Stimulated activated effector memory CD8-positive, alpha-beta T cell treated with anti-CD3 and anti-CD28 coated beads, Interleukin-12 subunit alpha, Interleukin-12 subunit beta, amount 100 ng/mL, for 72 hours (primary cell): Measurements from ENCODE around the gene ARHGEF11.

Experiments
- ATAC-seq: fragments of 150-1000 bp; cut with Tn5 transposase; 2 replicates; pipeline ENCODE4 v1.10.0; 2021
- DNase-seq, 2 donors: peaks; one replicate each; pipeline ENCODE4 v3.0.0; 2021 to 2022; ENCODE audit warnings: low spot score in 2 of 2
- H3K27ac Mint-ChIP-seq: one replicate; pipeline ENCODE4 v1.8.0; 2022; ENCODE audit warnings: mild to moderate bottlenecking, mixed read lengths
- H3K36me3 Mint-ChIP-seq: one replicate; pipeline ENCODE4 v1.8.0; 2022; ENCODE audit warnings: mild to moderate bottlenecking, mixed read lengths
- H3K4me1 Mint-ChIP-seq: one replicate; pipeline ENCODE4 v1.8.0; 2022; ENCODE audit warnings: mixed read lengths
- H3K4me3 Mint-ChIP-seq: one replicate; pipeline ENCODE4 v1.8.0; 2022; ENCODE audit warnings: mild to moderate bottlenecking, mixed read lengths
- H3K9me3 Mint-ChIP-seq: one replicate; pipeline ENCODE4 v1.8.0; 2022; ENCODE audit warnings: mixed read lengths

ARHGEF11 gene

DNA sequence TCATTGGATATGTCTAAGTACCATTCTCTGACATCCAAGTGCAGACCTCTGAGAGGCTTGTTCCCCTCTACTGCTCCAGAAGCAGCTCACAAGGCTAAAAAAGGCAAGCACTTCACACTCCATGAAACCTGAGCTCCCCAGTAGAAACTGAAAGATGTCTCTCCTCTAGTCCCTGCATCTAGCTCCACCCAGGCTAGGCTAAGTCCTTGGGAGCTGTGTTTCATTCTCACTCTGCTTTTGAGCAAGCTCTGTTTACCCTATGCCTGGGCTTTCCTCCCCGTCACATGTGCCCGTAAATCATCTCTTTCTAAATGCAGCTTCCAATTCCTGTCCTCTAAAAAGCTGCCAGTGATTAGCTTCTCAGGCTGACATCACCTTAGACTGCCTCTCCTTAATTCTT, 86.1 kb downstream of the ARHGEF11 start:
- no peaks in the 10 kb centered on the region for H3K36me3 Mint-ChIP-seq
- ATAC-seq, result no peak
- DNase-seq, result no peak
- H3K4me3 Mint-ChIP-seq, result no peak overlapping the region
- peaks cover 23% of the 10 kb centered on the region for H3K4me1 Mint-ChIP-seq
- H3K27ac Mint-ChIP-seq, result no peak overlapping the region
- no peaks in the 10 kb centered on the region for H3K9me3 Mint-ChIP-seq

DNA sequence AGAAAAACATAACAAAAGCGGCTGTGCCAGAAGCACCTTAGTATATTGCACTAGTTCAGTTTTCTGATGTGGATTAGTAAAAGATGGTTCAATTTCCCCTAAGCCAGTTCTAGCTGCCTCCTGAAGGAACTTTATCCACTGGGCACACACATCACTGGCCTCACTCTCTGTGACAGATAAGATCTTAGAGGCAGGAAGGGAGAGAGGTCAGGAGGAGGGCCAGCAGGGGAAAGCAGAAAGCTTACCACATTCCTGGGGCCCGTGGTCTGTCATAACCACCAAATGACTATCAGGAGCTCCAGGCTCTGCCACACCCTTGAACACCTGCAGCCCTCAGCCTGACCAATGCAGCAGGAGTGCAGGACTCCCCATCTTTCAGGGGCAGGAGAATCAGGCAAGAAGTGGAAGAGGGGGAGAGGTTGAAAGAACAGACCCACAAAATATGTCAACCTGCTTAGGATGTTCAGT, 87.3 kb downstream of the ARHGEF11 start:
- H3K9me3 Mint-ChIP-seq, result no peaks in the 10 kb centered on the region
- peak overlapping the region; percentile 67 for H3K27ac Mint-ChIP-seq
- H3K36me3 Mint-ChIP-seq, result no peaks in the 10 kb centered on the region
- peaks cover 11% of the 10 kb centered on the region for H3K4me1 Mint-ChIP-seq
- DNase-seq, result no peak
- no peak overlapping the region for H3K4me3 Mint-ChIP-seq
- ATAC-seq, result no peak

- Mint-ChIP-seq H3K9me3 (no peaks in the 10 kb centered on the region), H3K4me3 (no peak overlapping the region), H3K36me3 (no peaks in the 10 kb centered on the region), H3K4me1 (peaks cover 6% of the 10 kb centered on the region), H3K27ac (no peak overlapping the region)
- no peak for ATAC-seq
- DNase-seq, result no peak
These were observed 87.9 kb downstream of the ARHGEF11 start for GRCh38 chr1:156957634-156958033.

- no peaks in the 10 kb centered on the region for H3K36me3 Mint-ChIP-seq
- H3K4me1 Mint-ChIP-seq, result no peaks in the 10 kb centered on the region
- ATAC-seq, result no peak
- DNase-seq, result no peak
- H3K9me3 Mint-ChIP-seq, result no peaks in the 10 kb centered on the region
- no peak overlapping the region for H3K27ac Mint-ChIP-seq
- H3K4me3 Mint-ChIP-seq, result no peak overlapping the region
These were observed 89.2 kb downstream of the ARHGEF11 start for GRCh38 chr1:156956333-156956732.

DNA sequence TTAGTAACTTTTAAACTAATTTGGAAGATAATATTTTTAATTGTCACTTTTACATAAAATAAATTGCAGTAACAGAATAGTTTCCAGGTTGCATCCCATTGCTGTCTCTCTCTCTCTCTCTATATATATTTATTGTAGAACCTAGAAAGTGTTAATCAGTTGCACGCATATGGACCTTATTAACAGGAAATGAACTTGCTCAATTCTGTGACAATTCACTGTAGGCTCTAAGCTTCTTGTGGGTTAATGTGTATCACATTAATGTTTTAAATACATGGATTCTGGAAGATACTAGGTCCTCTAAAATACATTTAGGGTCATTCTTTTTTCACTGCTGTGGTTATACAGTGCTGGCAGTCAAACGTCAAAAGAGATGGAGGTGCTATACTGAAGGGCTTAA, 92.0 kb downstream of the ARHGEF11 start:
- no peaks in the 10 kb centered on the region for H3K9me3 Mint-ChIP-seq
- H3K4me3 Mint-ChIP-seq, result no peak overlapping the region
- no peak overlapping the region for H3K27ac Mint-ChIP-seq
- no peak for DNase-seq
- no peak for ATAC-seq
- H3K4me1 Mint-ChIP-seq, result no peaks in the 10 kb centered on the region
- H3K36me3 Mint-ChIP-seq, result no peaks in the 10 kb centered on the region

DNA sequence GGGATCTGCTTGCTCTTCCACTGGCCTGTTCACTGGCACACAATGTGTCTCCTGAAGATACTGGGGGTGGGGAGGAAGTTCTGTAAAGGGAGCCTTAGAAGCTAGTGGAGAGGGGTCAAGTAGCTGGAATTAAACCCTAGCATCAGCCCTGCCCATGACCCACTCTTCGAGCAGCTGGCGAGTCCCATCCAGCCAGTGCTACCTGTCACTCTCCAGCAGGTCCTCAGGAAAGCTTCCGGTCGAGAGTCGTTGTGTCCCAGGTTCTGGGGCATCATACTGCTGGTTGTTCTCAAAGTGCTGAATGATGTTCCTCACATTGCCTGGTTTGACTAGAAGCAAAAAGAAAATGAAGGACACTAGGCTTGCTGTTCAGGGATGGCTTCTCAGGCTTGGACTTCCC, 94.2 kb downstream of the ARHGEF11 start:
- H3K4me3 Mint-ChIP-seq, result no peak overlapping the region
- H3K9me3 Mint-ChIP-seq, result no peaks in the 10 kb centered on the region
- H3K4me1 Mint-ChIP-seq, result no peaks in the 10 kb centered on the region
- ATAC-seq (no peak), DNase-seq (no peak)
- H3K36me3 Mint-ChIP-seq, result no peaks in the 10 kb centered on the region
- no peak overlapping the region for H3K27ac Mint-ChIP-seq

GRCh38 chr1:156949127-156949526, 96.4 kb downstream of the ARHGEF11 start:
- H3K9me3 Mint-ChIP-seq, result no peaks in the 10 kb centered on the region
- no peaks in the 10 kb centered on the region for H3K4me1 Mint-ChIP-seq
- DNase-seq (no peak), ATAC-seq (no peak)
- no peak overlapping the region for H3K4me3 Mint-ChIP-seq
- H3K27ac Mint-ChIP-seq, result no peak overlapping the region
- no peaks in the 10 kb centered on the region for H3K36me3 Mint-ChIP-seq

GRCh38 chr1:156948708-156949107, 96.8 kb downstream of the ARHGEF11 start:
- Mint-ChIP-seq H3K4me1 (no peaks in the 10 kb centered on the region), H3K9me3 (no peaks in the 10 kb centered on the region)

DNA sequence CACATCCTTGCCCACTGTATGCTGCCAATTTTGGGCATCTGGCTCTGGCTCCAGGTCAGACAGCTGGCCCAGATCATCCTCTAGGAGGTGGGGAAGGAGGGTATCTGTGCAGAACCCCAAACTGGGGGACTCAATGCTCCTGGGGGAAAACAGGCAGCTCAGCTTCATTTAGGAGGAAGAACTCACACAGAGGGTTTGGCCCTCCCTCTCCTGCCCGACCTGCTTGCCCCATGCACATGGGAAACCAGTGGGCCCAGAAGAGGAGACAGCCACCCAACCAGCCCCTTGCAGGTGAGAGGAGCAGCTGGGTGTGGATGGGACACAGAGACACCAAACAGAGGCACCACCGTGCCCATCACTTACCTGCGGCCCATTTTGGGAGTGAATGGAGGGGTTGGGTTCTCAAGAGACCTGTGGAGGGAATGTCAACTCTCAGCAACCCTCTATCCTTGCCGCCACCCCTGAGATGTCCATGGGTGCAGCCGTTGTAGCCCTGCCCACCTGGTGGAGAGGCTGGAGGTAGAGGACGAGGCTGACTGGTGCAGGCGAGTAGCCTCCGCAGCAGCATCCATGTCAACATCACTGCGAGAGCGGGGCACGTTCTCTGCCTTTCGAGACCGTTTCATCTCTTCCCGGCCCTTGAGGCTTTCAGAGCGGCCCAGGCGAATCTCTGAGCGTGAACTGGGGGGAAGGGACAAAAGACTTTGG, 97.6 kb downstream of the ARHGEF11 start:
- no peak overlapping the region for H3K4me3 Mint-ChIP-seq

More at GRCh38 chr1:156948708-156949107, 96.8 kb downstream of the ARHGEF11 start:
- no peak overlapping the region for H3K27ac Mint-ChIP-seq
- no peak for ATAC-seq
- no peaks in the 10 kb centered on the region for H3K36me3 Mint-ChIP-seq
- no peak for DNase-seq
- H3K4me3 Mint-ChIP-seq, result no peak overlapping the region

GRCh38 chr1:156947127-156947526, 98.4 kb downstream of the ARHGEF11 start:
- no peak overlapping the region for H3K27ac Mint-ChIP-seq
- ATAC-seq, result no peak
- no peaks in the 10 kb centered on the region for H3K4me1 Mint-ChIP-seq
- no peaks in the 10 kb centered on the region for H3K9me3 Mint-ChIP-seq
- H3K4me3 Mint-ChIP-seq, result no peak overlapping the region
- no peak for DNase-seq
- no peaks in the 10 kb centered on the region for H3K36me3 Mint-ChIP-seq

More for the DNA sequence above, 97.6 kb downstream of the ARHGEF11 start:
- DNase-seq (no peak), ATAC-seq (no peak)
- H3K27ac Mint-ChIP-seq, result no peak overlapping the region
- H3K4me1 Mint-ChIP-seq, result no peaks in the 10 kb centered on the region
- H3K36me3 Mint-ChIP-seq, result no peaks in the 10 kb centered on the region
- H3K9me3 Mint-ChIP-seq, result no peaks in the 10 kb centered on the region

DNA sequence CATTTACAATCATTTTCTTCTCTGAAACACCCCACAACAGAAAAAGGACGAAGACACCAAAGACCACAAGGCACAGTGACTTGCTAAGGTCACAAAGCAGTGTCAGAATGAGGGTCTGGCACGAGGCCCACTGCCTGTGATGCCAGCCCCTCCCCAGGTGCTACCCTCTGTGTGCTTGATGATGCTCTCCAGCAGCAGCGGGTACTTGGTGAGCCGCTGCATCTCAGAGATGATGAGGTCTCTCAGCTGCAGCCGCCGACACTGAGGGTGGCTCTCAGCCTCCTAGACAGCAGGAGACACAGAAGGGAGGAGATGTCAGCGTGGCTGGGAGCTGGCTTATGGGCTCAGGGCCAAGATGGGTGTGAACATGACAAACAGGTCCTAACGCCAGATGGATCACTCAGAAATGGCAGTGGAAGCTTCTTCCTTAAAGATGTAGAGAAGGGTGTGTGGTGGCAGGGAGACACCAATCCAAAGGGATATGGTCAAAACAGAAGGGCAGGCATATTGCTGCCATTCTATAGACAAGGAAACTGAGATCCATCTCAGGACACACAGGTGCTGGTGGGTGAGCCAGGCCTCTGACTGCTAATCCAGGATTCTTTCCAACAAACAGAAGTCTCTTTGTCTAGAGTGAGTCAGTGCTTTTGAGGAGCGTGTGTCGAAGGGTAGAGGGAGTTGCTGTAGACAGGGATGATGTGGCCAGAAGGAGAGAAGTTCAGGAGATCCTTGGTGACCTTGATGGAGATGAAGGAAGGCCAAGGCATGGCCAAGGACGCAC, 99.5 kb downstream of the ARHGEF11 start:
- ATAC-seq (no peak), DNase-seq (no peak)
- H3K27ac Mint-ChIP-seq, result no peak overlapping the region
- H3K4me1 Mint-ChIP-seq, result no peaks in the 10 kb centered on the region
- H3K9me3 Mint-ChIP-seq, result no peaks in the 10 kb centered on the region
- no peak overlapping the region for H3K4me3 Mint-ChIP-seq
- H3K36me3 Mint-ChIP-seq, result no peaks in the 10 kb centered on the region

GRCh38 chr1:156944848-156945247, 100.7 kb downstream of the ARHGEF11 start:
- ATAC-seq, result no peak
- DNase-seq, result no peak
- Mint-ChIP-seq H3K36me3 (no peaks in the 10 kb centered on the region), H3K4me1 (no peaks in the 10 kb centered on the region), H3K4me3 (no peak overlapping the region), H3K27ac (no peak overlapping the region), H3K9me3 (no peaks in the 10 kb centered on the region)

DNA sequence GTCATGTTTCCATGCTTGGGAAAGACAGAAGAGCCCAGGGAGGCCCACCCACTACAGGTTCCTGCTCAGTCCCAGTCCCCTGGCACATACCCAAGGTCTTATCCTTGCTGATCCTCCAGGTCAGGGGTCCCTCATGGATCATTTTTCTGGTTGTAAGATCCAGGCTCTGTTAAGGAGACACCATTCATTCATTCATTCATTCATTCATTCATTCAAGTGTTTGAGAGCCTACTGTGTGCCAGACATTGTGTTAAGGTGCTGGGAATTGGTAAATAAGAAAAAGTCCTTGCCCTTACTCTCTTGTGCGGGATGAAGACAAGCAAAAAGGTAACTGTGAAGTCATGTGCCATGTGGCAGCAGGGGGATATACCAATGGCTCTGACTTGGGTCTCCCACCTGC, 101.3 kb downstream of the ARHGEF11 start:
- Mint-ChIP-seq H3K4me3 (no peak overlapping the region), H3K9me3 (no peaks in the 10 kb centered on the region), H3K4me1 (no peaks in the 10 kb centered on the region), H3K36me3 (no peaks in the 10 kb centered on the region), H3K27ac (no peak overlapping the region)
- DNase-seq, result no peak
- ATAC-seq, result no peak

- H3K9me3 Mint-ChIP-seq, result no peaks in the 10 kb centered on the region
- H3K4me3 Mint-ChIP-seq, result no peak overlapping the region
- H3K36me3 Mint-ChIP-seq, result no peaks in the 10 kb centered on the region
- H3K4me1 Mint-ChIP-seq, result no peaks in the 10 kb centered on the region
- no peak overlapping the region for H3K27ac Mint-ChIP-seq
- no peak for DNase-seq
- ATAC-seq, result no peak
These were observed 101.8 kb downstream of the ARHGEF11 start for GRCh38 chr1:156943756-156944155.

- Mint-ChIP-seq H3K36me3 (no peaks in the 10 kb centered on the region), H3K4me1 (no peaks in the 10 kb centered on the region), H3K4me3 (no peak overlapping the region), H3K9me3 (no peaks in the 10 kb centered on the region), H3K27ac (no peak overlapping the region)
- no peak for ATAC-seq
- DNase-seq, result no peak
These were observed 103.0 kb downstream of the ARHGEF11 start for GRCh38 chr1:156942576-156942975.

GRCh38 chr1:156942176-156942575, 103.4 kb downstream of the ARHGEF11 start:
- H3K4me1 Mint-ChIP-seq, result no peaks in the 10 kb centered on the region
- H3K9me3 Mint-ChIP-seq, result no peaks in the 10 kb centered on the region
- H3K36me3 Mint-ChIP-seq, result no peaks in the 10 kb centered on the region
- DNase-seq (no peak), ATAC-seq (no peak)
- H3K27ac Mint-ChIP-seq, result no peak overlapping the region
- H3K4me3 Mint-ChIP-seq, result no peak overlapping the region
